DOHH2 (cell line): ENCODE results near the gene SPACA9.

ENCODE experiments used
- H3F3A ChIP-seq: fragments of 200-600 bp; sonication (generic), shearing (Covaris generic); 2 replicates; pipeline ENCODE4 v1.6.0; 2016; ENCODE audit warnings: antibody characterized with exemption, mild to moderate bottlenecking; ENCODE audit not compliant: control insufficient read depth, insufficient read depth
- H3K27ac ChIP-seq: fragments of 200-600 bp; sonication (generic); 2 replicates; pipeline ENCODE4 v1.5.1; 2014; ENCODE audit warnings: low read depth, mild to moderate bottlenecking, low read length, moderate library complexity
- H3K27me3 ChIP-seq: fragments of 200-600 bp; sonication (generic); 2 replicates; pipeline ENCODE4 v1.6.1; 2014; ENCODE audit warnings: mild to moderate bottlenecking, low read length, mixed read lengths; ENCODE audit not compliant: control insufficient read depth
- H3K36me3 ChIP-seq: fragments of 200-600 bp; sonication (generic); 2 replicates; pipeline ENCODE4 v1.6.1; 2014; ENCODE audit warnings: mild to moderate bottlenecking, low read length, moderate library complexity, mixed read lengths; ENCODE audit not compliant: control insufficient read depth
- H3K4me1 ChIP-seq: fragments of 200-600 bp; sonication (generic); 2 replicates; pipeline ENCODE4 v1.6.1; 2014; ENCODE audit warnings: mild to moderate bottlenecking, low read length, mixed read lengths; ENCODE audit not compliant: control insufficient read depth
- H3K4me2 ChIP-seq: fragments of 200-600 bp; sonication (generic); 2 replicates; pipeline ENCODE4 v1.6.0; 2014; ENCODE audit warnings: mild to moderate bottlenecking, low read length, moderate library complexity
- H3K4me3 ChIP-seq: fragments of 200-600 bp; sonication (generic); 2 replicates; pipeline ENCODE4 v1.5.1; 2014; ENCODE audit warnings: mild to moderate bottlenecking, low read length, mixed read lengths
- H3K79me2 ChIP-seq: fragments of 200-600 bp; sonication (generic); 2 replicates; pipeline ENCODE4 v1.6.1; 2014; ENCODE audit warnings: mild to moderate bottlenecking, low read length, mixed read lengths; ENCODE audit not compliant: control insufficient read depth
- H3K9me2 ChIP-seq: fragments of 200-600 bp; sonication (generic); replicated peaks from 2 replicates; pipeline ENCODE4 v1.6.1; 2014; ENCODE audit warnings: mild to moderate bottlenecking, low read length, mixed read lengths; ENCODE audit not compliant: control insufficient read depth
- H3K9me3 ChIP-seq: fragments of 200-600 bp; sonication (generic); 2 replicates; pipeline ENCODE4 v1.6.1; 2014; ENCODE audit warnings: antibody characterized with exemption, low read length, mixed read lengths; ENCODE audit not compliant: control insufficient read depth, insufficient read depth
- H4K20me1 ChIP-seq: fragments of 200-600 bp; sonication (generic); 2 replicates; pipeline ENCODE4 v1.6.0; 2014; ENCODE audit warnings: low read depth, mild to moderate bottlenecking, antibody characterized with exemption, low read length, moderate library complexity; ENCODE audit not compliant: control insufficient read depth, insufficient read depth
- EZH2phosphoT487 ChIP-seq: fragments of 200-600 bp; sonication (generic); IDR thresholded peaks from 2 replicates; pipeline ENCODE4 v1.6.1; 2017; ENCODE audit warnings: borderline replicate concordance, mild to moderate bottlenecking, antibody characterized with exemption, low read length, moderate library complexity, mixed read lengths
- TF ChIP-seq, protein P1 (sequence below): fragments of 200-600 bp; sonication (generic); IDR thresholded peaks from one replicate; pipeline ENCODE4 v1.5.1; 2014; ENCODE audit warnings: antibody characterized with exemption, mild to moderate bottlenecking, low read depth, low read length; ENCODE audit not compliant: poor library complexity, severe bottlenecking

SPACA9 gene

DNA sequence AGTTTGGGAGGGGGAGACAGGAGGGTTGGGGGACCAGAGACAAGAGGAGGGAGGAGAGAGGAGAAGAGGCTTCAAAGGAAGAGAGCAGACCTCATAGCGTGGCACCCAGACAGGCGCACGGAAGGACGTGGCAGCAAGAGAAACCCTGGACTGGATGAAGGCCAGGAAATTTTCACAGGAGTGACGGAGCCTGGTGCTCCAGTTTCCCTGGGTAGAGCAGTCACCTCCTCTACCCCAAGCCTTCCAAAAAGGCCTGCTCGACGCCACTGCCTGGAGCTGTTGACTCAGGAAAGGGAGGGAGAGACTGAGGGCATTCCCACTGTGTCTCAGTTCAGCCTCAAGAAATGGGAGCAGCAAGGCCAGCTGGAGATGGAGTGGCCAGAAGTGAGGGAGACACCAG is 19.9 kb upstream of the SPACA9 start:
- H3K27ac ChIP-seq: no peak overlapping the region
- H3K9me3 ChIP-seq: no peaks in the 10 kb centered on the region
- H3K4me2 ChIP-seq: no peak overlapping the region
- H3K36me3 ChIP-seq: no peaks in the 10 kb centered on the region
- no peaks in the 10 kb centered on the region for H3F3A ChIP-seq
- no peak overlapping the region for H3K4me3 ChIP-seq
- H3K4me1 ChIP-seq: no peaks in the 10 kb centered on the region
- TF ChIP-seq, protein P1, sequence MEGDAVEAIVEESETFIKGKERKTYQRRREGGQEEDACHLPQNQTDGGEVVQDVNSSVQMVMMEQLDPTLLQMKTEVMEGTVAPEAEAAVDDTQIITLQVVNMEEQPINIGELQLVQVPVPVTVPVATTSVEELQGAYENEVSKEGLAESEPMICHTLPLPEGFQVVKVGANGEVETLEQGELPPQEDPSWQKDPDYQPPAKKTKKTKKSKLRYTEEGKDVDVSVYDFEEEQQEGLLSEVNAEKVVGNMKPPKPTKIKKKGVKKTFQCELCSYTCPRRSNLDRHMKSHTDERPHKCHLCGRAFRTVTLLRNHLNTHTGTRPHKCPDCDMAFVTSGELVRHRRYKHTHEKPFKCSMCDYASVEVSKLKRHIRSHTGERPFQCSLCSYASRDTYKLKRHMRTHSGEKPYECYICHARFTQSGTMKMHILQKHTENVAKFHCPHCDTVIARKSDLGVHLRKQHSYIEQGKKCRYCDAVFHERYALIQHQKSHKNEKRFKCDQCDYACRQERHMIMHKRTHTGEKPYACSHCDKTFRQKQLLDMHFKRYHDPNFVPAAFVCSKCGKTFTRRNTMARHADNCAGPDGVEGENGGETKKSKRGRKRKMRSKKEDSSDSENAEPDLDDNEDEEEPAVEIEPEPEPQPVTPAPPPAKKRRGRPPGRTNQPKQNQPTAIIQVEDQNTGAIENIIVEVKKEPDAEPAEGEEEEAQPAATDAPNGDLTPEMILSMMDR: no peak
- no peak for TF ChIP-seq EZH2phosphoT487
- no peaks in the 10 kb centered on the region for H3K79me2 ChIP-seq
- no peaks in the 10 kb centered on the region for H4K20me1 ChIP-seq
- H3K9me2 ChIP-seq: no peaks in the 10 kb centered on the region
- peaks cover 3% of the 10 kb centered on the region; the same call in 1 of the 2 replicates for H3K27me3 ChIP-seq

DNA sequence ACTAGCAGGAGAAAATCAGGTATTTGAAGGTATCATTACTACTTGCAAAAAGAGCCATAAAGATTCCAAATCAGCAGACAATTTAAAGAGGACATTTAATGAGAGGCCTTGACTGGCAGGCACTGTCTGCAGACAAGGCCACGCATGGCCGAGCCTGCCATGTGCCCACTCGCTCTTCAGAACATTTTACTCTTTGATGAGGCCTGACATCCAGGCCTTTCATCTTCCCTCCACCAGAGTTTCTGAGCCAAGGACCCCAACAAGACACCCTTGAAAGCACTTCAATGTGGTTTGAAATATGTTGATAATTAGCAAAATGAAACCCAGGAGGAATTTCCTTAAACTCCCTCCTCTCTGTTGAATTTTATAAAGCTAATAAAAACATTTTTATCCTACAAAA is 17.0 kb upstream of the SPACA9 start:
- H3K9me3 ChIP-seq: no peaks in the 10 kb centered on the region
- H3K9me2 ChIP-seq: no peaks in the 10 kb centered on the region
- H3K4me3 ChIP-seq: no peak overlapping the region
- no peaks in the 10 kb centered on the region for H3K36me3 ChIP-seq
- peaks cover 3% of the 10 kb centered on the region; the same call in 1 of the 2 replicates for H3K27me3 ChIP-seq
- H3K4me1 ChIP-seq: no peaks in the 10 kb centered on the region
- no peaks in the 10 kb centered on the region for H3K79me2 ChIP-seq
- H3F3A ChIP-seq: no peaks in the 10 kb centered on the region
- no peaks in the 10 kb centered on the region for H4K20me1 ChIP-seq
- no peak overlapping the region for H3K27ac ChIP-seq
- no peak overlapping the region for H3K4me2 ChIP-seq
- no peak for TF ChIP-seq EZH2phosphoT487
- TF ChIP-seq, protein P1: no peak

DNA sequence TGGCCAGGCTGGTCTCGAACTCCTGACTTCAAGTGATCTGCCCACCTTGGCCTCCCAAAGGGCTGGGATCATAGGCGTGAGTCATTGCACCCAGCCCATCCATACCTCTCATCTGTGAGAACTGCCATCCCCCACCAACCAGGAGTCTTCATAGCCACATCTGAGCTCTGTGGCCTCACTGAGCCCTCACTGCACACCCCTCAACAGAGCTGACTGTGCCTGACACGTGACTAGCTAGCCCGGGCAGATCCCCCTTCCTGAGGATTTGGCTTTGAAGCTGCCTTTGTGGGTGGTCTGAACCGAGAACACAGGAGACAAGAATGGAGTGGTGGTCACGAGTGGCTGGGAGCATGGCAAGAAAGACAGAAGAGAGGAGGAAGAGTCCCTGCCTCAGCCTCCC is 16.2 kb upstream of the SPACA9 start:
- peaks cover 3% of the 10 kb centered on the region; the same call in 1 of the 2 replicates for H3K27me3 ChIP-seq
- H3K9me2 ChIP-seq: no peaks in the 10 kb centered on the region
- no peak overlapping the region for H3K4me2 ChIP-seq

More for the DNA sequence above, 16.2 kb upstream of the SPACA9 start:
- no peak overlapping the region for H3K4me3 ChIP-seq
- H3K79me2 ChIP-seq: no peaks in the 10 kb centered on the region
- no peak for TF ChIP-seq EZH2phosphoT487
- TF ChIP-seq, protein P1: no peak
- H3K9me3 ChIP-seq: no peaks in the 10 kb centered on the region
- no peaks in the 10 kb centered on the region for H3K36me3 ChIP-seq
- H3F3A ChIP-seq: no peaks in the 10 kb centered on the region
- no peaks in the 10 kb centered on the region for H3K4me1 ChIP-seq
- H4K20me1 ChIP-seq: no peaks in the 10 kb centered on the region
- H3K27ac ChIP-seq: no peak overlapping the region
